ENCODE measurements around the gene BAAT.

BAAT gene

DNA sequence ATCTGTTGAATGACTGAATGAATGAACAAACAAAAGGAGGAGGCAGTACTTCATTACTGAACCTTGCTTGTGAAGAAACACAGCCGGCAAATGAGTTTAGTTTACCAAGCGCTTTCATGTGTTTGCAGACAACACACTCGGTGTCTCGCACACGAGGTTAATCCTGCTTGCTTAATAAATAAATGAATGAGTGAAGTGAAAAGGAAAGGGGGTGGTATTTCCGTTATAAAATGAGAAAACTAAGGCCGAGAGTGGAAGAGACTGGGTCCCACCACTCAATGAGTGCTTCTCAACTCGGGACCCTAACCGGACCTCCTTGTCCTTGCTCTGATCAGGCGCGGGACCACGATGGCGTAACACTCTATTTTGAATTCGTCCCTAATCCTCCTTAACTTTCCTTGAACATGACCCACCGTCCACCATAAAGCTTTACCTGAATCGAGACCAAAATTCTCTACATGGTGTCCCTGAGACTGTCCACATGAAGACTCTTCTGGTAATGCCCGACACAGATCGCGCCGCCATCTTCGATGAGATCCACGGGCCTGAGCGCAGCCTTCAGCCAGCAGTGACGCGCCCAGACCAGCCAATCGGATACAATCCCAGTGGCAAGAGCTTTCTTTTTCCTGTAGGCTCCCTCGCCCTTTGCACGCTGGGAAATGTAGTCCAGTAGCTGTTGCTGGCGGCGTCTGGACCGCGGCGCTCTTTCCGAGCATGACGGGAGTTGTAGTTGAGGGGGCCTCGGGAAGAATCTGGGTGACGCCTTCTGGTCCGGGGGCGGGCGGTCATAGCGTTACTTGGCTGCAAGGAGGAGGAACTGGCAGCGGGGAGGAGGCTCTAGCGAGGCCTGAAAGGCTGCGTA is 13.5 kb upstream of the BAAT start, which contains the start of the genes MRPL50 and ZNF189:
TSS of gene MRPL50 (minus strand) at position 551 of the 862 bp plus-strand sequence. CDS start at position 525, 26 bp downstream.
TSS of gene ZNF189 (plus strand) at position 784 of the 862 bp plus-strand sequence. CDS start 306 bp downstream, outside the sequence.
- DNase-seq: peak; percentile 99

DNA sequence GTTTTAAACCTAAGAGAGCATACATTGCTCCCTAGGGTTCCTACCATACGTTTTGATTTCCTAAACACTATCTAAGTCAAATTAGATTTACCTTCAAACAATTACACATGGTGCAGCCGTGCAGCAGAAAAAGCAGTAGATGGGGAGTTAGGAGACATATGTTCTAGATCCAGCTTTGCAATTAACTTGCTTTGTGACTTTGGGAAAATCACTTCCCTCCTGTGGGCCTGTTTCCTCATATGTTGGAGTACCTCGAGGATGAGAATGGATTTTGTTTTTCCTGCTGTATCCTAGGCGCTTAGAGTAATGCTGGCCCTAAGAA is 12.9 kb upstream of the BAAT start:
- DNase-seq: no peak

DNA sequence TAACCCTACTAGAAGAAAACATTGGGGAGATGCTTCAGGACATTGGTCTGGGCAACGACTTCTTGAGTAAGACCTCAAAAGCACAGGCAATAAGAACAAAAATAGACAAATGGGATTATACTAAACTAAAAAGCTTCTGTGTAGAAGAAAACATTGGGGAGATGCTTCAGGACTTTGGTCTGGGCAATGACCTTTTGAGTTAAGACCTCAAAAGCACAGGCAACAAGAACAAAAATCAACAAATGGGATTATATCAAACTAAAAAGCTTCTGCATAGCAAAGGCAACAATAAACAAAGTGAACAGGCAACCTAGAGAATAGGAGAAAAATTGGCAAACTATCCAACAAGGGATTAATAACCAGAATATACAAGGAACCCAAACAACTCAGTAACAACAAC is 9.9 kb upstream of the BAAT start:
- DNase-seq: no peak

DNA sequence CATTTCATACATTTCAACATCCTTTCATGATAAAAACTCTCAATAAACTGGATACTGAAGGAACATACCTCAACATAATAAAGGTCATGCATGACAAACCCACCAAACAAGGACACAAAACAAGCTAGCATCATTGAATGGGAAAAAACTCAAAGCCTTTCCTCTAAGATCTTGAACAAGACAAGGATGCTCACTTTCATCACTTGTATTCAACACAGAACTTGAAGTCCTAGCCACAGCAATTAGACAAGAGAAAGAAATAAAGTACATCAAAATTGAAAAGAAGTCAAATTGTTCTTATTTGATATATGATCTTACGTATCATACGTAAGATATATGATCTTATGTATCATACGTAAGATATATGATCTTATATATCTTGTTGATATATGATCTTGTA is 8.3 kb upstream of the BAAT start:
- DNase-seq: no peak

DNA sequence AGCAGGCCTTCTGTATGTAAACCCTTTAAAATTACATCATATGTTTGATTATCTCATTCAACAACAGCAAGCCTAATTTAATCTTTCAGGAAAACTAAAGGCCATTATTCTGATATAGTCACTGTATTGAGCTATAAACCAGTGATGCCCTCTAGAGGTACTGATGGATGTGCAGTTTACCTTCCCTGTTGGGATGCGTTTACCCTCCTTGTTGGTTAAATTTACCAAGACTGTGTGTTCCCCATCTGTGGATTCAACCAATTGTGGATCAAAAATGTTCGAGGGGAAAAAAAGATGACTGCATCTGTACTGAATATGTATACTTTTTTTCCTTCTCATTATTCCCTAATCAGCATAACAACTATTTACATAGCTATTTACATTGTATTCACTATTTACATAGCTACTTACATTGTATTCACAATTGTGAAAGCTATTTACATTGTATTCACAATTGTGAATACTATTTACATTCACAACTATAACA is 3.7 kb upstream of the BAAT start:
- DNase-seq: no peak

DNA sequence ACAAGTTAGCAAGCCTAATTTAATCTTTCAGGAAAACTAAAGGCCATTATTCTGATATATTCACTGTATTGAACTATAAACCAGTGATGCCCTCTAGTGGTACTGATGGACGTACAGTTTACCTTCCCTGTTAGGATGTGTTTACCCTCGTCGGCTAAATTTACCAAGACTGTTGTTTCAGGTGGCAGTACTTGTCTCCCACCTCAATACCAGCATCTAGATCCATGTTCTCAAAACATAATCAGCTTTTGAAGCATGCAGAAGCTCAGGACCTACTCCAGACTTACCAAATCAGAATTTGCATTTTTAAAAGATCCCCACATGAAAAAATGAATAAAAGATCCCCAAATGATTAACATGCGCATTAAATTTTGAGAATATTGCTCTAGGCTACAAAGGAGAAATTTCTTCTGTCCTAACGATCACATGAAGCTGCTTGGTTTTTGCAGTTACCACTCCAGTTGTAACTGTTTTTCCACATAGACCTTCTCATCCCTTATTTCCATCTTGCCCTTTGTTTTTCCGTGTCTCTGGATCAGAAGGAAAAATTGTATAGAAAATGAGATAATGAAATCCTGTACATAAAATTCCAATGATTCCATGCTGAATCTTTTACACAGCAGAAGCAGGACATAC is 3.2 kb upstream of the BAAT start:
- peak; percentile 63 for DNase-seq

DNA sequence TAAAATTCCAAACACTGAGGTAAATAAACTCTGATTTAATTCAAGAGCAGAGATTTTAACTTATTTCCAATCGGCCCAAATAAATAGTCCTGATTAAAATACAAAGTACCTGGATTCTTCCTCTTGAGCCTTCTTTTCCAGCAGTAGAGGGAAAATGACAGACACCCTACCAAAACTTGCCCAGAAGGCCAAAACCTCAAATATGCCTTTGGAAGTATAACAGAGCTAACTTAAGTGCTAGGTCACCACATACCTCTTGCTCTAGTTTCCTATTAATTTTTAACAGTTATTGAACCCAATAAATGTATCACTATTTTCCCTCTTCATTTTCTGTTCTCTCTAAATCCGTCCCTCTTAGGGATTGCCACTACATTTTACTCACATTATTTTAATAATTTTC is 1.4 kb downstream of the BAAT start:
- DNase-seq: no peak

DNA sequence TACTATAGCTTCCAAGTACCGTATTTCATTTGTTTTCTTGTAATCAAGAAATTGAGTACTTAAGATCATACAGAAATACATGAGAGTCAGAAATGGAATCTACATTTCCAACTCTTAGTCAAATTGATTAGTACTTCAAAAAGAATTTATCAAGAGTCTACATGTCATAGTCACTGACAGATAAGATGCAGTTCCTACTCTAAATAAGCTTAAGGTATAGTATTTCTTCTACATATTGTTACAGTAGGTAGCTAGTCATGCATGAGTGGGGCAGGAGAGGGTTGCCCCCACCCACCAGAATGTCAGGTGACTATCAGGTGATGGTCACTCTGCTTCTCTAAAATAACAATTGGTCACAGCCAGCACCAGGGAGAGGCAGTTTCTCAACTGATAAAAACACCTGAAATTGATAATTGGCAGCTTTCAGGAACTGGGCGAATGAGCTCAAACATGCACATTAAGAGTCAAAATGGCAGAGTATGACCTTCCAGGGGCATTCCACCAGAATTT is 2.9 kb downstream of the BAAT start:
- no peak for DNase-seq

DNA sequence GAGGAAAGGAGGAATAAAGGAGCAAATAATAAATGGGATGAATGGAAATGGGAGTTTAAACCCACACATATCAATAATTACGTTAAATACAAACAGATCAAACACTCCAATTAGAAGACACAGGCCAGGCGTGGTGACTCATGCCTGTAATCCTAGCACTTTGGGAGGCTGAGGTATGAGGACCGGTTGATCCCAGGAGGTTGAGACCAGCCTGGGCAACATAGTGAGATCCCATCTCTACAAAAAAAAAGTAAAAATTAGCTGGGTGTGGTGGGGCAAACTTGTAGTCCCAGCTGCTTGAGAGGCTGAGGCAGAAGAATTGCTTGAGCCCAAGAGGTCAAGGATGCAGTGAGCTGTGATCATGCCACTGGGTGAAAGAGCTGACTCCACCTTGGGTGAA is 3.7 kb downstream of the BAAT start:
- no peak for DNase-seq

DNA sequence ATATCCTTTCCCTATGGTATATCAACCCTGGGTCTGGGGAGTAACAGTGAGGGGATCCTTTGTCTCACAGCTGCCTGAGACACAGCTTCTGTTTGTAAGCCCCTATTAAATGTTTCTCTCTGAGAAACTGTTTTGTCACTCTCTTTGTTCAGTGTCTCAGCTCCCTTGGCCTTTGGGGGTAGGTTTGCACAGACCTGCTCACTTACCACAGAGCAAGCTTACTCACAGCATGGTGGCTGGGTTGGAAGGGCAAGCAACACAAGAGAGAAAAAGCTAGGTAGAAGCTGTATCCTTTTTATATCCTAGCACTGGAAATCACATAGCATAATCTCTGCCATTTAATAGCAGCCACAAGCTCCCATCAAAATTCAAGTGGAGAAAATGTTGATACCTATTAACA is 4.5 kb downstream of the BAAT start:
- no peak for DNase-seq

DNA sequence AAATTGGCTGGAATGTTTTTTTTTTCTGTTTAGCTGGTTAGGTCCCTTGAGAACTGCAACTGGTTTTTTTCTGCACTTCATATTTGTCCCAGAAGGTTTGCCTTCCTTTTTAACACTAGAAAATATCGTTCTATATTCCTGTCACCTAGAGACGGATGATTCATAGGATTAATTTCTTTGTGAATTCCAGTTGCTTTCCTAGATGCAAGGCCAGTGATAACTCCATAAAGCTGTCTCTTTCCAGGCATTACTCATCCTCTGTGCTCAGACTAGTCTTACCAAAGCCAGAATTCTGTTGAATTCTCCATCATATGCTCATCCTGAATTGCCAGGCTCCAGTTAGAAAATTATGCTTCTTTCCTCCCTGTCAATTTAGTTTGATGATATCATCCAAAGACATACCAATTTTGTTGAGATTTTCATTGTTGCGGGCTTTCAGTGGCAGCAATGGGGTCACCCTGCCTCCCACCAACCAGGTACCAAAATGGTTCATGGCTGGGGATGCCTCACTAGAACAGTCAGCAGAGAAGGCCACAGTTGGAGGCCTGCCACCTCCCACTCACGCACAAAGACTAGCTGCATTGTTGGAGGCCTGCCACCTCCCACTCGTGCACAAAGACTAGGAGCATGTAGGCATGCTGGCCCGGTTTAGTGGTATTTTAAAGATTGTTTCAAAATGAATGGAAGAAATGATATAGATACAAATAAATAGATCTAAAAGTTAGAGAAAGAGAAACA is 8.5 kb downstream of the BAAT start:
- peak; percentile 96 for DNase-seq

DNA sequence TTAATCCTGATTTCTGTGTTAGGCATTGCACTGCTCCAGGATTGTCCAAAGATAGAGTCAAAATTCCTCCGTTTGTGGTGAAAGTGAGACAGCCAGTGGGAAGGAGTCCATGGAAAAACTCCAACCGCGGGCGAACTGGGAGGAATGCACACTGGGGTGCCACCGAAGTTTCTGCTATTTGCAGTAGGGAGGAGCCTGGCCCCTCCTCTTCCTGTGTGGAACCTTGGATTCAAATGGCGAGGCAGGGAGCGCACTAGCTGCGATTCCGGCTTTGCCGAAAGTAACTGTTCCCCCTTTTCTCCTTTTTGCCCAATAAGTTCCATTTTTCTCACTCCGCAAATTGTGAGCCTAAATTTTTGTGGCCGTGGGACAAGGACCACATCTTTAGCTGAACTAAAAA is 9.3 kb downstream of the BAAT start:
- peak; percentile 53 for DNase-seq

DNA sequence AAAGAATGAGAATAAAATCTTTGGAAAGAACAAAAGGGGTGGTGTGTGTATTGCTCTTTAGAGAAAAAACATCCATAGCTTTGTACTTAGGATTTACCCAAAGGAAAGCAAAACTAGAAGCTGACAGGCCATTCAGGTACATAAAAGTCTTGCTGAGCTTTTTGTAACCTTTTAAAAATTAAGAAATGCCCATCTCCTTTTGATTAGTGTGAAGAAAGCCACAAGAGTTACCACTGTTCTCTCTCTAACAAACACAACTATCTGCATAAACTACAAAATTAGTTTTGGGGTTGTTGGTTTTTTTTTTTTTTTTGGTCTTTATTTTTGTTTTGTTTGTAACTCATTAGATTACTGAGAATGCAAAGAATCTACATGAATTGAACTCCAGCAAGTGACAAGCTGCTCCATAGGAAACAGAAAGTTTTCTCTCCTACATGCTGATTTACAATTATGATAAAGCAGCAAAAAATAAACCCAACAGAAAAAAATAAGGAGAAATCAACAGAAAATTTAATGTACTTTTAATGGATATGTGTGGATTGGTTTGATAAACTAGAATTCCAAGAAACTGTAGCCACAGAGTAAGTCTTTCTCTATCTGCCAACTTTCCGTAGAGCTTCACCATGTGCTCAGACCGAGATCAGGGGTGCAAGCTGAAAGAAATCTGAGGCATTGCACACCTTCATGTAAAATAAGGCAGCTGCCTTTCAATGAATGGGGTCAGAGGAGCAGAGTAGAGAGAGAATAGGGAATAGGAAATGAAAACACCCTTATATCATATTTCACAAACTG is 12.3 kb downstream of the BAAT start:
- DNase-seq: no peak

DNA sequence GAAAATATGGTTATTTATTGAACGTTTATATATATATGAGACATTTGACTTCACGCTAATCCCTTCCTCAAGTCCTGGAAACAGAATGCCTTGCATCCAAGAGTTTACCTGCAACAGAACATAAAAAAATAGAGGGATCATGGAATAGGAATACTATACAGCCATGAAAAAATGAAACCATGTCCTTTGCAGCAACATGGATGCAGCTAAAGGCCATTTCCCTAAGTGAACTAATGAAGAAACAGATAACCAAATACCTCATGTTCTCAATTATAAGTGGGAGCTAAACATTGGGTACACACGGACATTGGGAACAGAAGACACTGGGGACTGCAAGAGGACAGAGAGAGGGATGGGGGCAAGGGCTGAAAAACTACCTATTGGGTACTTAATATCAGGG is 13.0 kb downstream of the BAAT start:
- no peak for DNase-seq

DNA sequence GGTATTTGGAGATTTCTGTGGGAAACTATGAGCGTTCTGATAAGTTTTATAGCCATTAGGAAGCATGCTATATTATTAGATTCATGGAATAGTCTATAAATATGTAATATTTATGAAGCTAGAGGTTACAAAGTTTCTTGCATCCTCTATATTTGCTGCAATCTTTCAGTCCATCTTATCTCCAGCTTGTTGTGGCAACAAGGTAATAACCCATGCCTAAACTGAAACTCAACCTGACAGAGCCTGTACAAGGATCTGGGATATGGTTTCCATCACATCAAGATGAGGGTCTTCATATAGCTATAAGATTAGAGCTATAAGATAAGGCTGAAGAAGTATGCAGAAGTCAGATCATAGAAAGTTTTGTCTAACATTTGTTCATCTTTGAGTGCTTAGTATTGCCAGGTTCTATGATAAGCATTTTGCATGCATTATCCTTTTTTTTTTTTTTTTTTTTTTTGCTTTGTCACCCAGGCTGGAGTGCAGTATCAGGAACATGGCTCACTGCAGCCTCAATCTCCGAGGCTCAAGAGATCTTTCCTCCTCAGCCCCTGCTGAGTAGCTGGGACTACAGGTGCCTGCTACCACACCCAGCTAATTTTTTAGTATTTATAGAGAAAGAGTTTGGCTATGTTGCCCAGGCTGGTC is 14.8 kb downstream of the BAAT start:
- DNase-seq: no peak

DNA sequence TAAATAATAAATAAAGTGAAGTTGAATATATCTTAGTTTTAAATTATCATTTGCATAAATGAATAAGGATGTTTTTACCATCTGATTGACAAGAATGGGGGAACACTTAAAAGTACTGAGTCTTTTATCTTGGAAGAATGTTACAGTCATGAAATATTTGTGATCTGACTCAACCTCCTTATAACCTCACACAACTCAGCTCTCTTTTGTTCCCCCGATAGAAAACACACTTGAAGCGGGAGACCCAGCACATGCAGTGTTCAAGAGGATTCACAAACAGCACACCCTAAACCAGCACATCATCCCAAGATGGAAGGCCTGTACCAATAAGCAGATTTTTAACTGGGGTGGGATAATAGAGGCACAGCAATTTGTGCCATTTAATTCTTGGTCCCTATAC is 15.5 kb downstream of the BAAT start:
- peak; percentile 79 for DNase-seq

DNA sequence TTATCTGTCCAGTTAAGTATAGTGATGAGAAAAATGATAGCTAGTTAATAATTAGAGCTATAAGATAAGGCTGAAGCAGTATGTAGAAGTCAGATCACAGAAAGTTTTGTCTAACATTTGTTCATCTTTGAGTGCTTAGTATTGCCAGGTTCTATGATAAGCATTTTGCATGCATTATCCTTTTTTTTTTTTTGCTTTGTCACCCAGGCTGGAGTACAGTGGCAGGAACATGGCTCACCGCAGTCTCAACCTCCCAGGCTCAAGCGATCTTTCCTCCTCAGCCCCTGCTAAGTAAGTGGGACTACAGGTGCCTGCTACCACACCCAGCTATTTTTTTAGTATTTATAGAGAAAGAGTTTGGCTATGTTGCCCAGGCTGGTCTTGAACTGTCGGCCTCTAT is 17.5 kb downstream of the BAAT start:
- DNase-seq: no peak

DNA sequence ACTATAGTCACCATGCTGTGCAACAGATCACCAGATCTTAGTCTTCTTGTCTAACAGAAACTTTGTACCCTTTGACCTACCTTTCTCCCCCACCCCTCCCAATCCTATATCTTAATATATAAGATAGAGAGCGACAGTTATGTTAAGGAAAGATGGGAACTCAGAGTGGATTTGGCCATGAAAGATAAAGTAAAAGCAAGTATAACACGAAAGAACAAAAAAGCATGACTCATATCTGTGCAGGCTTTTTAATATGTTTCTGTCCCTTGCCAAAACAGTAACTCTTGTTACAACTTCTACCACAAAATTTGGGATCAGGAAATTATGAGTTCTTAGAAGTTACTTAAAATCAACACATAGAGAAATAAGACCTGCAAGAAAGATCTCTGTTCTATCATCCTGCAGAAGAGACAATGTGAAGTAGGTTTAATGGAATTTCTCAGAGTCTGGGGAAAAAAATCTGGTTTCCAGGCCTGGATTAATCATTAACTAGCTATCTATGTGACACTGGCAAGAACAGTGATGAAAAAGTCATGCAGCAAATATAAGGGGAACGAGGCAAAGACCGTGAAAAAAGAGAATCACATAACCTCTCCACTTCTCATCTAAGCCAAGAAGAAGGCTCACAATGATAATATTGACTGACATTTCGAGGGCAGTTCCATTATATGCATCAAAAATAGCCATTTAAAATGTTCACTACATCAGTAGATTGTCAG is 18.6 kb downstream of the BAAT start:
- peak; percentile 70 for DNase-seq

DNA sequence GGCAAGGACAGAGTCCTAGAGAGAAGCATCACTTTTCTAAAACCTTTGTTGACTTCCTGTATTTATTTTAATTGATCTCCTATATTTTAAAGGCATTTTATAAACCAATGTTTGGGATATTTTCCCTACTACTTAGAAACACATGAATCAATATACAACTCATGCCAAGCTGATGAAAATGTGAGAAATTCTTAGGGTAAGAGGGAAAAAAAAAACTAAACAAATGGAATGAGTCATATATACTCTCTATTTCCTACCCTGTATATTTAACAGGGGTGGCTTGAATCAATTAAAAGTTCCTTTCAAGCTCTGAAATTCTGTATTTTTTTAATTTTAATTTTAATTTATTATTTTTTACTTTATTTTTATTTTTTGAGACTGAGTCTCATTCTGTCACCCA is 19.6 kb downstream of the BAAT start:
- peak; percentile 87 for DNase-seq

DNA sequence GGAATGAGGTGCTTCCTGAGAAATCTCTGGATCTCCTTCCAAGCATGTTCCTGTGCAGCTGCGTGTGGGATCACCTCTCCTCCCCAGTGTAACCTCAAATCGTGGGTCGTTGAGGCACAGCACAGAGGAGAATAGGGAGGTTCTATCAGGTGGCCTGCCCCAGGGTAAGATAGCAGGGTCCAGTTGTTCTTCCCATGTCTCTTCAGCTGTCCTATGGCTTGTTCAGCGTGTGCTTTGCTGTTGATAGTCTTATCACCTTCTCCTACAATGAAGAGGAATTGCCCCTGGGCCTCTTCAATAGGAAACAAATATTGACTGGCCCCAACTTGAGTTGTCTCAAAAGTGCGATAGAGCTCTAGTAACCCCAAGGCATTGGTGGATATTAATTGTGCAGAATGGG is 22.4 kb downstream of the BAAT start:
- no peak for DNase-seq

DNA sequence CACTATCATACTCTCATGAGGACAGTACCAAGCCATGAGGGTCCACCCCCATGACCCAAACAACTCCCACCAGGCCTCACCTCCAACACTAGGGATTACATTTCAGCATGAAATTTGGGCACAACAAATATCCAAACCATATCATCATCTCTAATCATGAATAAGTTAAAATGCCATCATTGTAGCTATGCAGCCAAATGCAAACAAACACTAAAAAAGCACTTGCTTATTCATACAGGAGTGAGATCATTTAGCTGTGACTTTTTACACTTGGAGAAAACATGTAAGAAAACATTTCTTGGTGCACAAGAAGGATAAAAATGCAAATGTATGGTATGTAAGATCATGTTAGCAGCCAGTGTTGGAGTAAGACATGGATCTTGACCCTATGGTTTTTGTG is 24.2 kb downstream of the BAAT start:
- no peak for DNase-seq

Measured in fibroblast of upper back skin (primary cell).